HTERT RPE-1 (cell line): ENCODE data around the gene RFTN2.
"Not testable (repeated sequence)": the region's sequence is repeated elsewhere in the genome, so short reads cannot be mapped to it uniquely, and the experiment has no call there.

Experiments
- in situ Hi-C: fragments of 300-500 bp; cut with MboI; formaldehyde crosslinking; loops from 4 replicates; pipeline ENCODE4 v1.14.3; 2020; ENCODE audit warnings: low sequenced_read_pairs

The RFTN2 gene

GRCh38 chr2:197675246-197675645 is at the start of gene RFTN2:
Gene RFTN2, minus strand, starts transcription at chr2:197675587. Its CDS starts 129 bp downstream, at chr2:197675458.
- in situ Hi-C loops = no loop called here

- in situ Hi-C loops = no loop called here
These were observed 42.5 kb upstream of the RFTN2 start for GRCh38 chr2:197717863-197718262.

GRCh38 chr2:197713271-197713670 is 37.9 kb upstream of the RFTN2 start:
- in situ Hi-C loops = no loop called here

GRCh38 chr2:197711578-197711977 is 36.2 kb upstream of the RFTN2 start:
- in situ Hi-C loops = no loop called here

GRCh38 chr2:197710424-197711042 is 35.1 kb upstream of the RFTN2 start:
- in situ Hi-C loops = no loop called here

- in situ Hi-C loops = not testable (repeated sequence)
These were observed 33.8 kb upstream of the RFTN2 start for GRCh38 chr2:197709140-197709539.

GRCh38 chr2:197708331-197708730 is 32.9 kb upstream of the RFTN2 start:
- in situ Hi-C loops = no loop called here

- in situ Hi-C loops = no loop called here
These were observed 32.2 kb upstream of the RFTN2 start for GRCh38 chr2:197707316-197708213.

GRCh38 chr2:197706839-197707207 is 31.4 kb upstream of the RFTN2 start:
- in situ Hi-C loops = no loop called here

- in situ Hi-C loops = no loop called here
These were observed 30.8 kb upstream of the RFTN2 start for GRCh38 chr2:197705912-197706838.

GRCh38 chr2:197705121-197705911 is 29.9 kb upstream of the RFTN2 start, which contains the start of gene MARS2:
Gene MARS2, plus strand, starts transcription at chr2:197705369. Its CDS starts 37 bp downstream, at chr2:197705406.
- in situ Hi-C loops = no loop called here

- in situ Hi-C loops = no loop called here
These were observed 29.2 kb upstream of the RFTN2 start for GRCh38 chr2:197704434-197705120.

GRCh38 chr2:197700960-197701359 is 25.6 kb upstream of the RFTN2 start:
- in situ Hi-C loops = no loop called here

- in situ Hi-C loops = not testable (repeated sequence)
These were observed 24.3 kb upstream of the RFTN2 start for GRCh38 chr2:197699724-197700123.

GRCh38 chr2:197696571-197696970 is 21.2 kb upstream of the RFTN2 start:
- in situ Hi-C loops = not testable (repeated sequence)

GRCh38 chr2:197695971-197696370 is 20.6 kb upstream of the RFTN2 start:
- in situ Hi-C loops = not testable (repeated sequence)

GRCh38 chr2:197695206-197695605 is 19.8 kb upstream of the RFTN2 start:
- in situ Hi-C loops = not testable (repeated sequence)

- in situ Hi-C loops = no loop called here
These were observed 2.1 kb upstream of the RFTN2 start for GRCh38 chr2:197677483-197677882.

GRCh38 chr2:197677056-197677455 is 1.7 kb upstream of the RFTN2 start:
- in situ Hi-C loops = no loop called here
